NT2/D1 (cell line): ENCODE data around the gene TUBB3.

Experiments
- SUZ12 ChIP-seq: IDR thresholded peaks from 2 replicates; pipeline ENCODE4 v1.6.1; 2011; ENCODE audit not compliant: insufficient read length, insufficient read depth; ENCODE audit errors: extremely low read depth
- YY1 ChIP-seq: IDR thresholded peaks from 2 replicates; pipeline ENCODE4 v1.6.1; 2011; ENCODE audit not compliant: insufficient read length, insufficient read depth

DNA sequence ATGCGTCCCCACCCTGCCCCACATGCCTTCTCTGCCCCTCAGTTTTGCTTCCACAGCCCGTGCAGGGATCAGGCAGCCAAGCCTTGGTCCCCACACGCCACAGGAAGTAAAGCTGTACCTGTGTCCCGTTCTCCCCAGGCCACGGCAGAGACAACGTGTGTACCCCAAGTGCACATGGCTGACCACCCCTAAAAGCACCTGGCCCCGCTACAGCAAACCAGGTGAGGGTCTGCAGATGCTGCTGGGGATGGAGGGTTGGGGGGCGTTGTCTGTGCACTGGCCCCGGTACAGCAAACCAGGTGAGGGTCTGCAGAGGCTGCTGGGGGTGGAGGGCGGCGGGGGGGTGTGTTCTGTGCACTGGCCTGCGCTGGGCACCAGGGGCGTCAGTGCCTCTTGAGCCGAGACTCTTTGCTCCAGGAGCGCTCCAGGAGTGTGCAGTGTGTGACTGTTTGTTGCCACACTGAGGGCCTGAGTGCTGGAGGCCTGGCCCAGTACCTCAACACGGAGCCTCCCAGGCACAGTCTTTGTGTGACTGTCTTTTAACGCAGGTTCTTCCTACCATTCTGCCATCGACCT, 31.0 kb upstream of the TUBB3 start:
- TF ChIP-seq YY1, result no peak
- no peak for TF ChIP-seq SUZ12
